LoVo (cell line): Measurements from ENCODE around the gene G6PC3.
"Not testable (repeated sequence)": the region's sequence is repeated elsewhere in the genome, so short reads cannot be mapped to it uniquely, and the experiment has no call there.

Experiments used
- DNase-seq: peaks from one replicate; pipeline ENCODE4 v3.0.0-alpha.2; 2016; ENCODE audit warnings: low spot score

Gene G6PC3

GRCh38 chr17:44082256-44082927, 11.9 kb downstream of the G6PC3 start:
- no peak for DNase-seq

DNA sequence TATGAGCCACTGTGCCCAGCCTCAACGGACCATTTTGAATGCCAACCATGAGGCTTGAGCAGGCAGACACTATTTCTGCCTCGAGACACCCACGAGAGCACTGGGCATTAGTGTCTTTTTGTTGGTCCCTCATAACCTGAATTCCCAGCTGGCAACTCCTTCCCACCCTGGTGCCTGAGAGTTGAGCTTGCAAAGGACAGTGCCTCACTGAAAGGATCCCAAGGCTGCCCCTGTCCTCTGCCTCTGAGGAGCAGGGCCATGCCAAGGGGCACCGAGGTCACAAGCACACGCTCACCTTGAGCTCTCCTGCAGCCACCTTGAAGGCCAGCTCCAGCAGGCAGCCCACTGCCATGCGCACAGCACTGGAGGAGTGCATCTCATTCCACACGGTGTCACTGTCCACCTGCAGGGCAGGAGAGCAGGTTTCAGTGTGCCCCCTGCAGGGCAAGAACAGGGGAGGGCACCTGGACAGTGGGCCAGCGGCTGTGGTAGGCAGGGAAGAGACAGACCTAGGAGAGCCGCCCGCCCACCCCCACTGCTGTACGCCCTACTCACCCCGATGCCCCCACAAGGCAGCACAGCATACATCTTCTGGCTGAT, 12.8 kb downstream of the G6PC3 start:
- no peak for DNase-seq

GRCh38 chr17:44084131-44084538, 13.6 kb downstream of the G6PC3 start:
- no peak for DNase-seq

DNA sequence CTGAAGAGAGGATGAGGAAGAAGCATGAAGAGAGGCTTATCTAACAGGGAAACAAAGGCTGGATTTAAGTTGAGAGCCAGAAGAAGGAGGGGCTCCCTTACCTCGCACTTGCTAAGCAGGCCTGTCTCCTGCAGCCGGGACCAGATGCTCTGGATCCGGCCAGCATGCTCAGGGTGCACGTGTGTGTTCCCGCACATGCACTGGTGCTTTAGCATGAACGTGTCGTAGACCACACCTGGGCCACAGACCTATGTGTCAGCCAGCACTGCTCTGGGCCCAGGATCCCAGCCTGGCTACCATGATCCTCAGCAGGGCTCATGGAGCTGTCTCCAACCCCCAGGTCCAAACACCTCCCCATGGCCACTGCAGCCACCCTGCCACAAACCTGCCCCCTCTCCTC, 14.4 kb downstream of the G6PC3 start:
- no peak for DNase-seq

- DNase-seq, result no peak
These were observed 15.4 kb downstream of the G6PC3 start for GRCh38 chr17:44085908-44086307.

DNA sequence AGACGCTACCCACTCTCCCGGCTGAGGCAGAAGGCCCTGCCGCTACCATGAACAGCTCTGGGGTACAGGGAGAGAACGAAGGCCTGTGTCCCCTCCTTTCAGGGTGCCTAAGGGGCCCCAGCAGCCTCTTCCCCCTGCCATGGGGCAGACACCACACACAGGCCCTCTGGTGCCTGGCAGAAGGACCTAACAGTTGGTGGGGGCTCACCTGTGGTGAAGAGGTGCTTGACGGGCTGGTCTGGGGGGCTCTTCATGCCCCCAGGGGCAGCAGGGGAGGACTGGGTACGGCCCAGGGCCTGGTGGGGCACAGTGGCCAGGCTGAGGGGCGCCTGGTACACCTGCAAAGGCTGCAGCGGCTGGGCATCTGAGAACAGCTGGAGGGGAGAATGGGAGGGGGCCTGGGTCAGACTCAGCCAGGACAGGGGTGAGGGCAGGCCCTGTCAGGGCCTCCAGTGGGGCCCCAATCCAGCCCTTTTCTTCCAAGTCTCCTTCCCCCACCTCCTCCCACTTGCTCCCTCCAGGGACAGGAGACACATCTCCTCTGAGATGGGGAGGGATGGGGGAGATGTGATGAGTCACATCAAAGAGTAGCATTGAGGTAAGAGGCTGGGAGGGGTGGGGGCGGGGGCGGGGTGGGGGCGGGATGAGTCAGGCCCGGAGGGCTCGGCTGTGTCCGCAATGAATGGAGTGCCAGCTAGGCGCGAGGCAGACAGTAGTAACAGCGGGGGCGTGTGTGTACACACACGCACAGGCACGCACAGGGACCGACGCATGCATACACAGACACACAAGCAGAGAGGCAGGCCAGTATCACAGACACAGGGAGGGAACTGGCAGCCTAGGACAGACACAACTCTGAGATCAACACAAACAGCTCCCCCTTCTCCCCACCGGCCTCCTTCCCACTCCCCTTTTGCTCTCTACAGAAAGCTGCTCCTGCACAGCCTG, 16.1 kb downstream of the G6PC3 start:
- DNase-seq, result no peak

DNA sequence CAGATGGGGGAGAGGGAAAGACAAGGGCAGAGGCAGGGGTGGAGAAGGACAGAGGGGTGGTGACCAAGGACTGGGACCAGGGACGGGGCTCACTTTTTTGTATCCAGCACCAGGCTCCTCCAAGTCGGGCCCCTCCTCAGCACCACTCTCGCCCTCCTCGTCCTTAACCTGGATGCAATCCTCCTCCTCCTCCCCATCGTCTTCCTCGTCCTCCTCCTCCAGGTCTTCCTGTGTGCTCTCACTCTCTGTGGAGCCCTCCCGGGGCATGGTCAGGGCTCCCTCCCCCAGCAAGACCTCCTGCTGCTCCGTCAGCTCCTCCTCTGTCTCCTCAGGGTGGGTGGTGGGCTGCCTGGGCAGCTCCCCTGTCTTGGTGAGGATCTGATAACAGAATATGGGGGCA, 16.8 kb downstream of the G6PC3 start:
- no peak for DNase-seq

GRCh38 chr17:44088254-44088653, 17.7 kb downstream of the G6PC3 start:
- DNase-seq, result no peak

GRCh38 chr17:44091200-44091997, 20.9 kb downstream of the G6PC3 start:
- DNase-seq, result no peak

- no peak for DNase-seq
These were observed 21.5 kb downstream of the G6PC3 start for GRCh38 chr17:44092051-44092450.

- no peak for DNase-seq
These were observed 22.8 kb downstream of the G6PC3 start for GRCh38 chr17:44093231-44093900.

DNA sequence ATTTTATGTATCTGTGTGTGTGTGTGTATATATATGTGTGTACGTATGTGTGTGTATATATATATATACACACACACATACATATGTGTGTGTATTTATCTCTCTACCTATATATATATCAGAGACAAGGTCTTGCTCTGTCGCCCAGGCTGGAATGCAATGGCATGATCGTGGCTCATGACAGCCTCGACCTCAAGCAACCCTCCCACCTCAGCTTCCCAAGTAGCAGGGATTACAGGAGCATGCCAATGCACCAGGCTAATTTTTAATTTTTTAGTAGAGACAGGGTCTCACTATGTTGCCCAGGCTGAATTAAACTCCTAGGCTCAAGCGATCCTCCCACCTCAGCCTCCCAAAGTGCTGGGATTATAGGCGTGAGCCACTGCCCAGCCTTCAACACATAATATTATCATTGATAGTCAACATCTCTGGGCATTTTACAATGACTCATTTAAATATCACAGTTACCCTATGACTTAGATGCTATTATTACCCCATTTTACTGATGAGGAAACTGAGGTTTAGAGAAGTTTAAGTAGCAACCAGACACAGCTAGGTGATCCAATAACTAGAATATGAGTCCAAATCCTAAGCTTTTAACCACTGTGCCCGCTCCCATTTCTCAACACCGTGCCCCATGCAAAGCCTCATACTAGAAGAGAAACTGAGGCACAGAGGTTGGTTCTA, 24.3 kb downstream of the G6PC3 start:
- DNase-seq, result no peak

- no peak for DNase-seq
These were observed 24.8 kb downstream of the G6PC3 start for GRCh38 chr17:44095388-44095646.

DNA sequence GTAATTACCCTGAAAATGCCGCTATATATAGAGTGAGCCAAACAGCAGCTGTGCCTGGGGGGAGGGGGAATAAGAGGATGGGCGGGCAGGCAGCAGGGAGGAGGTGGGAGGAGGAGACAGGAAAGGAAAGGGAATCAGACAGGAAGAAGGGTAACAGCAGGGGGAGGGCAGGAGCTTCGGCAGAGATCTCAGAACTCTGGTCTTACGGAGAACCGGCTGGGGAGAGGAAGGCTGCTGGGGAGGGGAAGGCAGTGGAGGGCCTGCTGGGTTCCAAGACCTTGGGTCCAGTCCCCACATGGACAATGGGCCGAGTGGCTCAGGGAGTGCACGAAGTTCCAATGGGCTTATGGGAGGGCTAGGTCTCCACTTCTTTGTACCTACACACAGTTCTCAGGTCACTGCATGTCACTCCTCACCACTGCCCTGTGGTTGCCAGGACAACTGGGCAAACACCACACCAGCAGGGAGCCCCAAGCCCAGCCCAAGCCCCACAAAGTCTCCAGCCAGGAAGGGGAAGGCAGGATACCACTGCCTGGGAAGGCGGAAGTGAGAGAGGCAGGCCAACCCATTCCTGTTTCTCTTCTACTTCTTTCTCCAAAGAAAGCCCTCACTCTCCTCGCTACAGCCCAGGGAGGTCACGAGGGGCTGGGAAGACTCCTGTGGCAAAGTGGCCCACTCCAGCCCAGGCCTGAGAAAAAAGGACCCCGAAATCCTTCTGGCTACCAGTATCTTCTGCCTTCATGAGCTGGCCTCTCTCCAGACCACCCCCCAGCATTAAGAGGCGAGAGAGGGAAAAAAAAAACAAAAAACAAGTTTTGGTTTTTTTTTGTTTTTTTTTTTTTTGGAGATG, 25.3 kb downstream of the G6PC3 start:
- DNase-seq, result no peak

GRCh38 chr17:44097110-44097958, 26.8 kb downstream of the G6PC3 start:
- DNase-seq, result no peak

GRCh38 chr17:44101858-44102257, 31.3 kb downstream of the G6PC3 start:
- DNase-seq, result not testable (repeated sequence)

DNA sequence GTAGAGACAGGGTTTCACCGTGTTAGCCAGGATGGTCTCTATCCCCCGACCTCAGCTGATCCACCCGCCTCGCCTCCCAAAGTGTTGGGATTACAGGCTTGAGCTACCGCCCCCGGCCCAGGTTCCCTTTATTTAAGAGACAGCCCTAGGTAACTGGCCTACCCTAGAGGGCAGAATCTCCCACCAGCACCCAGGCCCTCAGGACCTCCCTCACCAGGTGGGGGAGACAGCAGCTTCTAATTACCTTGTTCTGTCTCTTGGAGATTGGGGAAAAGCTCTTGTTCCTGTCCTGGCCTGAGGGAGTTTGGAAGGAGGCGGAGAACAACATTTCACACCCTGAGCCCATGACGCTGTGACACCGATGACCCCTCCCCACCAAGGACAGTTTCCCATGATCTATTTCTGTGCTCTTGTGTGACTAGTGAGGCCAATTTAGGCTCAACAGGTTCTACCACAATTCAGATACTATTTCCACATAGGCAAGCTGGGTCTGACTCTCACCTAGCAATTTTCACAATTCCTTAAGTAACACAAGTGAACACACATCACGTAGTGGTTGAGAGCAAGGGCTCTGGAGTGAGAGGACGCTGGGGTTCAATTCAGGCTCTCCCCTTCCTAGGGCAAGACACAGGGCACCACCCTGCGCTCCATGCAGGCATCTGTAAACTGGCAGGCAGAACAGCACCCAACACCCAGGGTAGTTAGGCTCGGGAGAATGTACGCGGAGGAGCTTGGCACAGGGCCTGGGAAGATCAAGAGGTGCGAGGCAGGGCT, 32.5 kb downstream of the G6PC3 start:
- DNase-seq, result no peak

- no peak for DNase-seq
These were observed 34.9 kb downstream of the G6PC3 start for GRCh38 chr17:44105483-44105882.

GRCh38 chr17:44105941-44106340, 35.4 kb downstream of the G6PC3 start:
- DNase-seq, result no peak
